ENCODE results near the gene HLA-F.

HLA-F gene

GRCh38 chr6:29723666-29724588 is 693 bp downstream of the HLA-F start:
- Histone ChIP-seq H3K9me3 (ENCODE audit: control insufficient read depth in 1 of 2, low read length in 2 of 2) (no peaks in the 10 kb centered on the region), H3K9ac (ENCODE audit: low read depth in 1 of 2, low read length in 2 of 2) (peak overlapping the region; percentile 93 to 97), H3K27me3 (ENCODE audit: control insufficient read depth in 1 of 2, insufficient read depth in 2 of 2, low read length in 2 of 2) (no peaks in the 10 kb centered on the region), H3K4me3 (ENCODE audit: low read depth in 1 of 2, low read length in 2 of 2) (peak overlapping the region; percentile 88 to 94), H3K27ac (ENCODE audit: low read depth, low read length) (peak overlapping the region; percentile 92), H3K4me1 (ENCODE audit: control insufficient read depth in 1 of 2, insufficient read depth in 2 of 2, low read length in 2 of 2) (peaks cover 11 to 23% of the 10 kb centered on the region in 2 donors), H3K36me3 (ENCODE audit: control insufficient read depth in 1 of 2, insufficient read depth in 2 of 2, low read length in 2 of 2) (peaks cover 18 to 34% of the 10 kb centered on the region in 2 donors)

- H3K9ac ChIP-seq (ENCODE audit: low read depth in 1 of 2, low read length in 2 of 2) = peak overlapping the region in 1 of 2 donors; percentile 1
- no peak overlapping the region for H3K27ac ChIP-seq (ENCODE audit: low read depth, low read length)
- H3K4me3 ChIP-seq (ENCODE audit: low read depth in 1 of 2, low read length in 2 of 2) = peak overlapping the region; percentile 88 to 94
- no peaks in the 10 kb centered on the region for H3K27me3 ChIP-seq (ENCODE audit: control insufficient read depth in 1 of 2, insufficient read depth in 2 of 2, low read length in 2 of 2)
- H3K4me1 ChIP-seq (ENCODE audit: control insufficient read depth in 1 of 2, insufficient read depth in 2 of 2, low read length in 2 of 2) = peaks cover 11 to 23% of the 10 kb centered on the region in 2 donors
- H3K36me3 ChIP-seq (ENCODE audit: control insufficient read depth in 1 of 2, insufficient read depth in 2 of 2, low read length in 2 of 2) = peaks cover 18 to 34% of the 10 kb centered on the region in 2 donors
- no peaks in the 10 kb centered on the region for H3K9me3 ChIP-seq (ENCODE audit: control insufficient read depth in 1 of 2, low read length in 2 of 2)
Observed at GRCh38 chr6:29724937-29725869, 2.0 kb downstream of the HLA-F start.

GRCh38 chr6:29726001-29726400 is 2.8 kb downstream of the HLA-F start:
- Histone ChIP-seq H3K36me3 (ENCODE audit: control insufficient read depth in 1 of 2, insufficient read depth in 2 of 2, low read length in 2 of 2) (peaks cover 18 to 34% of the 10 kb centered on the region in 2 donors), H3K27me3 (ENCODE audit: control insufficient read depth in 1 of 2, insufficient read depth in 2 of 2, low read length in 2 of 2) (no peaks in the 10 kb centered on the region), H3K4me3 (ENCODE audit: low read depth in 1 of 2, low read length in 2 of 2) (peak overlapping the region; percentile 88 to 94), H3K9ac (ENCODE audit: low read depth in 1 of 2, low read length in 2 of 2) (no peak overlapping the region), H3K4me1 (ENCODE audit: control insufficient read depth in 1 of 2, insufficient read depth in 2 of 2, low read length in 2 of 2) (peaks cover 11 to 23% of the 10 kb centered on the region in 2 donors), H3K9me3 (ENCODE audit: control insufficient read depth in 1 of 2, low read length in 2 of 2) (no peaks in the 10 kb centered on the region), H3K27ac (ENCODE audit: low read depth, low read length) (no peak overlapping the region)

GRCh38 chr6:29726571-29727194 is 3.4 kb downstream of the HLA-F start:
- Histone ChIP-seq H3K27me3 (ENCODE audit: control insufficient read depth in 1 of 2, insufficient read depth in 2 of 2, low read length in 2 of 2) (no peaks in the 10 kb centered on the region), H3K4me1 (ENCODE audit: control insufficient read depth in 1 of 2, insufficient read depth in 2 of 2, low read length in 2 of 2) (peaks cover 11 to 23% of the 10 kb centered on the region in 2 donors), H3K9ac (ENCODE audit: low read depth in 1 of 2, low read length in 2 of 2) (no peak overlapping the region), H3K27ac (ENCODE audit: low read depth, low read length) (no peak overlapping the region), H3K36me3 (ENCODE audit: control insufficient read depth in 1 of 2, insufficient read depth in 2 of 2, low read length in 2 of 2) (peaks cover 18 to 34% of the 10 kb centered on the region in 2 donors), H3K4me3 (ENCODE audit: low read depth in 1 of 2, low read length in 2 of 2) (no peak overlapping the region), H3K9me3 (ENCODE audit: control insufficient read depth in 1 of 2, low read length in 2 of 2) (no peaks in the 10 kb centered on the region)

GRCh38 chr6:29727637-29728036 is 4.4 kb downstream of the HLA-F start:
- peaks cover 11 to 23% of the 10 kb centered on the region in 2 donors for H3K4me1 ChIP-seq (ENCODE audit: control insufficient read depth in 1 of 2, insufficient read depth in 2 of 2, low read length in 2 of 2)
- no peaks in the 10 kb centered on the region for H3K9me3 ChIP-seq (ENCODE audit: control insufficient read depth in 1 of 2, low read length in 2 of 2)
- H3K27me3 ChIP-seq (ENCODE audit: control insufficient read depth in 1 of 2, insufficient read depth in 2 of 2, low read length in 2 of 2) = no peaks in the 10 kb centered on the region
- no peak overlapping the region for H3K9ac ChIP-seq (ENCODE audit: low read depth in 1 of 2, low read length in 2 of 2)
- H3K4me3 ChIP-seq (ENCODE audit: low read depth in 1 of 2, low read length in 2 of 2) = no peak overlapping the region
- no peak overlapping the region for H3K27ac ChIP-seq (ENCODE audit: low read depth, low read length)
- peaks cover 18 to 34% of the 10 kb centered on the region in 2 donors for H3K36me3 ChIP-seq (ENCODE audit: control insufficient read depth in 1 of 2, insufficient read depth in 2 of 2, low read length in 2 of 2)

- no peaks in the 10 kb centered on the region for H3K9me3 ChIP-seq (ENCODE audit: control insufficient read depth in 1 of 2, low read length in 2 of 2)
- H3K36me3 ChIP-seq (ENCODE audit: control insufficient read depth in 1 of 2, insufficient read depth in 2 of 2, low read length in 2 of 2) = peaks cover 18 to 34% of the 10 kb centered on the region in 2 donors
- H3K27ac ChIP-seq (ENCODE audit: low read depth, low read length) = no peak overlapping the region
- H3K9ac ChIP-seq (ENCODE audit: low read depth in 1 of 2, low read length in 2 of 2) = no peak overlapping the region
- H3K4me3 ChIP-seq (ENCODE audit: low read depth in 1 of 2, low read length in 2 of 2) = no peak overlapping the region
- H3K4me1 ChIP-seq (ENCODE audit: control insufficient read depth in 1 of 2, insufficient read depth in 2 of 2, low read length in 2 of 2) = peaks cover 11 to 23% of the 10 kb centered on the region in 2 donors
- no peaks in the 10 kb centered on the region for H3K27me3 ChIP-seq (ENCODE audit: control insufficient read depth in 1 of 2, insufficient read depth in 2 of 2, low read length in 2 of 2)
Observed at GRCh38 chr6:29728173-29728874, 5.1 kb downstream of the HLA-F start.

GRCh38 chr6:29728875-29729270 is 5.6 kb downstream of the HLA-F start:
- no peaks in the 10 kb centered on the region for H3K27me3 ChIP-seq (ENCODE audit: control insufficient read depth in 1 of 2, insufficient read depth in 2 of 2, low read length in 2 of 2)
- H3K9me3 ChIP-seq (ENCODE audit: control insufficient read depth in 1 of 2, low read length in 2 of 2) = no peaks in the 10 kb centered on the region
- peaks cover 18 to 34% of the 10 kb centered on the region in 2 donors for H3K36me3 ChIP-seq (ENCODE audit: control insufficient read depth in 1 of 2, insufficient read depth in 2 of 2, low read length in 2 of 2)
- H3K27ac ChIP-seq (ENCODE audit: low read depth, low read length) = no peak overlapping the region
- no peak overlapping the region for H3K4me3 ChIP-seq (ENCODE audit: low read depth in 1 of 2, low read length in 2 of 2)
- peaks cover 11 to 23% of the 10 kb centered on the region in 2 donors for H3K4me1 ChIP-seq (ENCODE audit: control insufficient read depth in 1 of 2, insufficient read depth in 2 of 2, low read length in 2 of 2)
- no peak overlapping the region for H3K9ac ChIP-seq (ENCODE audit: low read depth in 1 of 2, low read length in 2 of 2)

- Histone ChIP-seq H3K36me3 (ENCODE audit: control insufficient read depth in 1 of 2, insufficient read depth in 2 of 2, low read length in 2 of 2) (peaks cover 18 to 32% of the 10 kb centered on the region in 2 donors), H3K9me3 (ENCODE audit: control insufficient read depth in 1 of 2, low read length in 2 of 2) (no peaks in the 10 kb centered on the region), H3K27ac (ENCODE audit: low read depth, low read length) (no peak overlapping the region), H3K4me3 (ENCODE audit: low read depth in 1 of 2, low read length in 2 of 2) (no peak overlapping the region), H3K27me3 (ENCODE audit: control insufficient read depth in 1 of 2, insufficient read depth in 2 of 2, low read length in 2 of 2) (no peaks in the 10 kb centered on the region), H3K9ac (ENCODE audit: low read depth in 1 of 2, low read length in 2 of 2) (no peak overlapping the region), H3K4me1 (ENCODE audit: control insufficient read depth in 1 of 2, insufficient read depth in 2 of 2, low read length in 2 of 2) (peaks cover 11 to 14% of the 10 kb centered on the region in 2 donors)
Observed at GRCh38 chr6:29729774-29730328, 6.6 kb downstream of the HLA-F start.

GRCh38 chr6:29730575-29731126 is 7.4 kb downstream of the HLA-F start:
- no peak overlapping the region for H3K9ac ChIP-seq (ENCODE audit: low read depth in 1 of 2, low read length in 2 of 2)
- no peak overlapping the region for H3K27ac ChIP-seq (ENCODE audit: low read depth, low read length)
- no peak overlapping the region for H3K4me3 ChIP-seq (ENCODE audit: low read depth in 1 of 2, low read length in 2 of 2)
- peaks cover 11 to 26% of the 10 kb centered on the region in 2 donors for H3K36me3 ChIP-seq (ENCODE audit: control insufficient read depth in 1 of 2, insufficient read depth in 2 of 2, low read length in 2 of 2)
- H3K9me3 ChIP-seq (ENCODE audit: control insufficient read depth in 1 of 2, low read length in 2 of 2) = no peaks in the 10 kb centered on the region
- peaks cover 4 to 6% of the 10 kb centered on the region in 2 donors for H3K4me1 ChIP-seq (ENCODE audit: control insufficient read depth in 1 of 2, insufficient read depth in 2 of 2, low read length in 2 of 2)
- H3K27me3 ChIP-seq (ENCODE audit: control insufficient read depth in 1 of 2, insufficient read depth in 2 of 2, low read length in 2 of 2) = no peaks in the 10 kb centered on the region

Measured in duodenal mucosa (tissue), 2 donors.